K562 (cell line): ENCODE data around the gene DCHS2.

ENCODE experiments used
- BDP1 ChIP-seq: IDR thresholded peaks from 3 replicates; pipeline ENCODE4 v1.6.1; 2011; ENCODE audit not compliant: insufficient read length, insufficient read depth
- HDAC1 ChIP-seq, 2 experiments: fragments of 450-650 bp; IDR thresholded peaks; 2 replicates each; pipeline ENCODE4 v1.6.1; 2016 to 2017; ENCODE audit warnings: inconsistent platforms in 1 of 2, mild to moderate bottlenecking in 1 of 2, moderate library complexity in 1 of 2
- HDAC2 ChIP-seq: fragments of 450-650 bp; IDR thresholded peaks from 2 replicates; pipeline ENCODE4 v1.6.1; 2016; ENCODE audit warnings: mild to moderate bottlenecking
- NR2F6 ChIP-seq: fragments of 450-650 bp; formaldehyde crosslinking; IDR thresholded peaks from 2 replicates; pipeline ENCODE4 v1.4.0; 2020; ENCODE audit warnings: mild to moderate bottlenecking
- RAD51 ChIP-seq: fragments of 450-650 bp; IDR thresholded peaks from 2 replicates; pipeline ENCODE4 v1.7.1; 2016; ENCODE audit warnings: low read depth, mild to moderate bottlenecking, borderline replicate concordance

- TF ChIP-seq NR2F6 (CRISPR knock-in tag) (no peak), RAD51 (no peak), BDP1 (no peak), HDAC1 (IDR thresholded peaks at IDR 0.05) (peak in 1 of 2 experiments; percentile 31; a peak in 1 of 4 replicates), HDAC2 (peak; percentile 10; the same call in 1 of the 2 replicates)
These were observed 18.1 kb downstream of the DCHS2 start for GRCh38 chr4:154473497-154473896.
